GM12874 (cell line): ENCODE measurements around the gene TARS3.

ENCODE experiments used
- CTCF ChIP-seq: IDR thresholded peaks from 2 replicates; pipeline ENCODE4 v1.5.1; 2011; ENCODE audit warnings: low read depth, mild to moderate bottlenecking, control low read depth, low read length, moderate library complexity; ENCODE audit not compliant: insufficient read depth

The TARS3 gene

DNA sequence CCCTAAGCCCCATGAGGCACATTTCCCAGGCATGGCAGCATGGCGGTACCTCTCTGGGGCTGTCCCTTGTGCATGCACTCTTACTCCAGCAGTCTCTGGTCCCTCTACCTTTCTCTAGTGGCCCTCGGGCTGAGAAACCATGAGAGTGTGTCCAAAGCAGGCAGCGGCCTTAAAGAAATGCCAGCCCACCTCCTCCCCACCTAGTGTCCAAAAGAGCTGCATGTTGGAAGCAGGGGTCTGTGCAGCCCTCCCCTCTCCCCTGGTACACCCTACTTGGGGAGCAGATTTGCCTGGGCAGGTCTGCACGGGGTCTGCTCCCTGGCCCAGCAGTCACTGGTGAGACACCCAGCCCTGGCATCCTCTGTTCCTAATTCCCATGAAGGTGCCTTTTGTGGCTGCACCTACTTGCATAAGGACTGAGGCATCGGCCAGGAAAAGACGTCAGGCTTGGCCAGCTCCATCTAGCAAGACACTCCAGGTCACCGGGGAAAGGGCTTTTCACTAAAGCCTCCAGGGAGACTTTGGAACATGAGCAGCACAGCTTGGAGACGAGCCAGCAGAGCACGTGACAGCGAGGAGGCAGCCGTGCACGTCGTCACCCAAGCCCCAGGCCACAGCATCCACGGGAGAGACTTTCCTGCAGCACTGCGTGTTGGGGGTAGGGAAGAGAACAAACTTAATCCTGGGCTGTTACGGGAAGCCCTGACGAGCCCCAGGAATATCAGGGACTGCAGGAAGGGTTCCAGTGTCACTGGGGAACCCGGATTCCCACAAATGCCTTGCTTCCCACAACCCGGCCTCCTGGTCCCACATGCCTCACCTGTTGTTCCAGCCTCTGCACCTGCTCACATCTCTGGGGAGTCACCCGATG, 110.9 kb downstream of the TARS3 start:
- TF ChIP-seq CTCF: no peak

- TF ChIP-seq CTCF: no peak
Measured at GRCh38 chr15:101612676-101613075, 111.6 kb downstream of the TARS3 start.

DNA sequence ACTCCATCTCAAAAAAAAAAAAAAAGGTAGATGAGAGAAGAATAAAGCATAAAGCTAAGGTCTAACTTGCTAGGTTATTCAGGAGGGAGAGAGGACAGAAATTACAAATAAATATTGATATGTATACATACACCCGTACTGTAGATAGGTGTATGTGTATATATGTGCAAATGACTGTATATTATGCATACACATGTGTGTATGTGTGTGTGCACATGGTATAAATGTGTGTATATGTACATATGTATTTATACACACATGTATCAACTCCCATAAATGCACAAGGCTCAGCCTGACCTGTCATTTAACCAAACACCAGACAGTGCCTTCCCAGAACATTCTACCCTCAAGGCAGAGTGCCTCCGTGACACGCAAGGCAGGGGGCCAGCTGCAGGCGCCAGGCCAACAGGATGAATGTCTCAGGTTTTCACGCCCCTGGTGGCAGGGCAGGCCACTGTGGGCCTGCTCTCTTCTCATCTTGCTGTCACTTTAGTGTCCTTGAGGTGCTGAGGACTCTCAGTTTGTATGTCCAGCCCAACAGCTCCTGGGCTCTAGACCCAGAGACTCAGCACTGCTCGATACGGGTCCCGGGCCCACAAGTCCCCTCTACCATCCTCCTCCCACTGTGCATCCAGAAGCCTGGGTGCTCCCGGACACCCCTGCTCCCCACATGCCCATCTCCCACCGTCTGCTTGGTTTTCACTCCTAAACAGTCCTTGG, 112.5 kb downstream of the TARS3 start:
- TF ChIP-seq CTCF: no peak

DNA sequence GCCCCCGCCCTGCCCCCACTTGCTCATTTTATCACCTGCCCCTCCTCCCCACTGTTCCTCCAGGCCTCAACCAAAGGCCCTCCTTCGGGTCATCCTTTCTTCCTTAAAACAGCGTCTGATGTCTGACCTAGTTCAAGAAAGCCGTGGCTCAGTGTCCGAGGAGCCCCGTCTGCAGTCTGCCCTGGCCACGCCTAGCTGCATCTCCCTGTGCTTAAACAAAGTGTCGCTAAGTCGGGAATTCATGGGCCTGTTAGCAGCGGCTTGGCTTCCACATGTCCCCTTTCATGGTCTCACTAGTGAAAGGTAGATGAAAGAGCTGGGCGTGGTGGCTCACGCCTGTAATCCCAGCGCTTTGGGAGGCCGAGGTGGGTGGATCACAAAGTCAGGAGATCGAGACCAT, 113.3 kb downstream of the TARS3 start:
- TF ChIP-seq CTCF: no peak

- TF ChIP-seq CTCF: no peak
Measured at GRCh38 chr15:101610611-101611000, 113.7 kb downstream of the TARS3 start.

- TF ChIP-seq CTCF: no peak
Measured at GRCh38 chr15:101609742-101610610, 114.3 kb downstream of the TARS3 start.

DNA sequence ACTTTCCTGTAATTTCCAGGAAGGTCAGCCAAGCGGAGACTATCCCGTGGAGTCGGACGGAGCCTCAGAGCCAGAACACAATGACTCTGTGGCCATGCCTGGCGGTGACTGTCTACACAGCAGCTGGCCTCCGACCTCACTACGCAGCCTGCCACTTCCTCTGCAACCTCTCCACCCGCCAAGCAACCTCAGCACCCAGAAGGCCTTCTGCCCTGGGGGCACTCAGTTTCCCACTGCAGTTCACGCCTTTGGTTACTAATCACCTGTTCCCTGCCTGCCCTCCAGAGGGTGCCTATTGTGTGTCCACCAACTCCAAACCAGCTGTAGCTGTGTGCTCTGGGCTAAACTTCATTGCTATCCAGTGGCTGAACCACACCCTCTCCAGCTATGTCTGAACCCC, 116.1 kb downstream of the TARS3 start:
- TF ChIP-seq CTCF: no peak
